Panc1 (cell line): ENCODE data around the gene MARVELD3. TPM values are rescaled to one million over a fixed set of nuclear protein-coding genes. Genes with fewer than 3 reads are reported as not detected.

ENCODE experiments used
- ATAC-seq: fragments of 200-7000 bp; cut with Tn5 transposase; 2 replicates; pipeline ENCODE4 v1.9.1; 2020; ENCODE audit warnings: mild to moderate bottlenecking, moderate library complexity
- BruUV-seq: library from RNA; stranded (reverse); fragments of 400-500 nt; replicated peaks from 2 replicates; lab custom pipeline; 2021; lab: Mats Ljungman, UMichigan
- CTCF ChIA-PET: fragments of 300-600 bp; sonication (Branson Sonifier 250); formaldehyde crosslinking; loops from one replicate; lab custom pipeline; 2022; ENCODE audit warnings: antibody characterized with exemption; lab: Charles Lee
- POLR2A ChIA-PET: fragments of 300-600 bp; sonication (Branson Sonifier 250); formaldehyde crosslinking; loops from one replicate; lab custom pipeline; 2022; ENCODE audit warnings: antibody characterized with exemption; lab: Charles Lee
- DNase-seq: peaks from one replicate; pipeline ENCODE4 v3.0.0-alpha.2; 2010; ENCODE audit warnings: low read depth, low spot score
- H3K27ac ChIP-seq: 2 replicates; pipeline ENCODE4 v1.5.1; 2011; ENCODE audit warnings: mild to moderate bottlenecking, low read length, inconsistent platforms
- H3K27me3 ChIP-seq: fragments of 200-500 bp; sonication (Bioruptor generic); 2 replicates; pipeline ENCODE4 v1.6.0; 2014; ENCODE audit warnings: low read length, inconsistent platforms; ENCODE audit not compliant: control insufficient read depth, insufficient read depth
- H3K36me3 ChIP-seq: fragments of 200-500 bp; sonication (Bioruptor generic); 2 replicates; pipeline ENCODE4 v1.5.1; 2014; ENCODE audit warnings: inconsistent platforms, mild to moderate bottlenecking, low read length, moderate library complexity; ENCODE audit not compliant: control insufficient read depth, insufficient read depth
- H3K4me1 ChIP-seq: 2 replicates; pipeline ENCODE4 v1.5.1; 2011; ENCODE audit warnings: inconsistent platforms, mild to moderate bottlenecking, low read length, moderate library complexity; ENCODE audit not compliant: control insufficient read depth, insufficient read depth
- H3K4me3 ChIP-seq, 2 experiments: 2 replicates each; pipeline ENCODE4 v1.5.1; 2011 to 2012; ENCODE audit warnings: low read depth in 2 of 2, low read length in 2 of 2, mild to moderate bottlenecking in 2 of 2, inconsistent platforms in 1 of 2, moderate library complexity in 1 of 2
- H3K9me3 ChIP-seq: fragments of 200-500 bp; sonication (Bioruptor generic); 2 replicates; pipeline ENCODE4 v1.5.1; 2014; ENCODE audit warnings: low read depth, mild to moderate bottlenecking, inconsistent platforms, low read length, moderate library complexity; ENCODE audit not compliant: control insufficient read depth, insufficient read depth
- CTCF ChIP-seq: fragments of 450-650 bp; IDR thresholded peaks from 2 replicates; pipeline ENCODE4 v1.5.1; 2017; ENCODE audit warnings: mild to moderate bottlenecking
- POLR2AphosphoS5 ChIP-seq: IDR thresholded peaks from 2 replicates; pipeline ENCODE4 v1.6.1; 2012; ENCODE audit warnings: mild to moderate bottlenecking, low read depth, low read length, moderate library complexity
- REST ChIP-seq, 2 experiments: IDR thresholded peaks; 2 replicates each; pipeline ENCODE4 v1.6.1; 2011 to 2012; ENCODE audit warnings: low read depth in 2 of 2, control low read depth in 1 of 2, low read length in 1 of 2, mild to moderate bottlenecking in 1 of 2, moderate library complexity in 1 of 2; ENCODE audit not compliant: insufficient read depth in 1 of 2
- SIN3A ChIP-seq: IDR thresholded peaks from 2 replicates; pipeline ENCODE4 v1.6.1; 2012; ENCODE audit warnings: low read depth, mild to moderate bottlenecking, low read length, moderate library complexity, borderline replicate concordance; ENCODE audit not compliant: insufficient read depth
- TCF7L2 ChIP-seq: IDR thresholded peaks from 2 replicates; pipeline ENCODE4 v1.6.1; 2011; ENCODE audit warnings: mild to moderate bottlenecking, low read depth, low read length, inconsistent platforms
- in situ Hi-C: cut with HindIII; loops from 2 replicates; pipeline ENCODE4 v1.10.0; 2016; ENCODE audit warnings: low sequenced_read_pairs, low pct_unique_long_range_greater_than_20kb
- intact Hi-C: fragments of 100-400 bp; cut with micrococcal nuclease; formaldehyde crosslinking; loops from one replicate; pipeline ENCODE4 v1.10.0; 2022; ENCODE audit not compliant: unreplicated experiment
- total RNA-seq: library from RNA; stranded (reverse); gene quantifications from one replicate; pipeline ENCODE4 v1.2.1, GENCODE V29; 2021; ENCODE audit not compliant: unreplicated experiment

MARVELD3 gene
- total RNA-seq, 1 experiment from 2014 or later = 0.08 TPM

- DNase-seq (no peak), ATAC-seq (no peak)
- intact Hi-C loops (no loop called here), in situ Hi-C loops (no loop called here)
- ChIA-PET POLR2A (no interaction called here), CTCF (no interaction called here)
- no peak overlapping the region for H3K4me3 ChIP-seq
- H3K4me1 ChIP-seq = no peaks in the 10 kb centered on the region
- no peaks in the 10 kb centered on the region for H3K36me3 ChIP-seq
- no peaks in the 10 kb centered on the region for H3K9me3 ChIP-seq
- BruUV-seq = no TSS peak
- no peak overlapping the region for H3K27ac ChIP-seq
- no peak for TF ChIP-seq TCF7L2
- TF ChIP-seq CTCF = no peak
- TF ChIP-seq SIN3A = no peak
- no peak for TF ChIP-seq REST (IDR thresholded peaks at IDR 0.05; ENCODE audit: insufficient read depth in 1 of 2, low read depth in 2 of 2, low read length in 1 of 2)
- TF ChIP-seq POLR2AphosphoS5 = no peak
- H3K27me3 ChIP-seq = no peaks in the 10 kb centered on the region; the same call in 1 of the 2 replicates
These were observed 35.4 kb upstream of the MARVELD3 start for GRCh38 chr16:71590584-71590983.

GRCh38 chr16:71591917-71592316 lies 34.1 kb upstream of the MARVELD3 start:
- ChIA-PET POLR2A (no interaction called here), CTCF (no interaction called here)
- intact Hi-C loops = no loop called here
- BruUV-seq = no TSS peak
- no peaks in the 10 kb centered on the region for H3K4me1 ChIP-seq
- no peak overlapping the region for H3K4me3 ChIP-seq
- in situ Hi-C loops = no loop called here
- no peaks in the 10 kb centered on the region; the same call in 1 of the 2 replicates for H3K27me3 ChIP-seq
- H3K36me3 ChIP-seq = no peaks in the 10 kb centered on the region
- no peak for TF ChIP-seq REST (IDR thresholded peaks at IDR 0.05; ENCODE audit: insufficient read depth in 1 of 2, low read depth in 2 of 2, low read length in 1 of 2)
- TF ChIP-seq SIN3A = no peak
- no peak for TF ChIP-seq POLR2AphosphoS5
- TF ChIP-seq CTCF = no peak
- TF ChIP-seq TCF7L2 = no peak
- DNase-seq (no peak), ATAC-seq (no peak)
- no peak overlapping the region for H3K27ac ChIP-seq
- no peaks in the 10 kb centered on the region for H3K9me3 ChIP-seq
